ENCODE measurements around the gene USP49.

Gene USP49

GRCh38 chr6:41763470-41763869 lies 131.7 kb downstream of the USP49 start:
- no peak overlapping the region for H3K9ac ChIP-seq (ENCODE audit: low read length)
- no peak overlapping the region for H2AFZ ChIP-seq (ENCODE audit: low read depth, low read length)
- H3K4me1 ChIP-seq (ENCODE audit: low read length), result peaks cover 8% of the 10 kb centered on the region
- no peaks in the 10 kb centered on the region for H3K27me3 ChIP-seq (ENCODE audit: low read depth, low read length)
- H3K27ac ChIP-seq (ENCODE audit: low read length), result no peak overlapping the region
- no peaks in the 10 kb centered on the region for H3K79me2 ChIP-seq (ENCODE audit: low read length)
- no peaks in the 10 kb centered on the region for H3K36me3 ChIP-seq (replicated peaks; ENCODE audit: low read depth, low read length)
- no peaks in the 10 kb centered on the region for H3K9me3 ChIP-seq (ENCODE audit: insufficient read depth, low read length)
- no peak overlapping the region for H3K4me2 ChIP-seq (ENCODE audit: low read length)
- no peak for TF ChIP-seq CTCF (IDR thresholded peaks at IDR 0.05; ENCODE audit: low read depth, low read length)
- TF ChIP-seq EZH2phosphoT487 (IDR thresholded peaks at IDR 0.05; ENCODE audit: low read depth), result no peak
- no peaks in the 10 kb centered on the region for H4K20me1 ChIP-seq (ENCODE audit: insufficient read depth, low read length)
- H3K4me3 ChIP-seq (ENCODE audit: low read length), result no peak overlapping the region

- TF ChIP-seq EZH2phosphoT487 (IDR thresholded peaks at IDR 0.05; ENCODE audit: low read depth) (no peak), CTCF (IDR thresholded peaks at IDR 0.05; ENCODE audit: low read depth, low read length) (no peak)
- Histone ChIP-seq H3K4me2 (ENCODE audit: low read length) (no peak overlapping the region), H3K4me3 (ENCODE audit: low read length) (no peak overlapping the region), H4K20me1 (ENCODE audit: insufficient read depth, low read length) (no peaks in the 10 kb centered on the region), H3K36me3 (replicated peaks; ENCODE audit: low read depth, low read length) (no peaks in the 10 kb centered on the region), H3K27me3 (ENCODE audit: low read depth, low read length) (no peaks in the 10 kb centered on the region), H3K4me1 (ENCODE audit: low read length) (peaks cover 8% of the 10 kb centered on the region), H3K79me2 (ENCODE audit: low read length) (no peaks in the 10 kb centered on the region), H2AFZ (ENCODE audit: low read depth, low read length) (no peak overlapping the region), H3K27ac (ENCODE audit: low read length) (no peak overlapping the region), H3K9ac (ENCODE audit: low read length) (no peak overlapping the region), H3K9me3 (ENCODE audit: insufficient read depth, low read length) (no peaks in the 10 kb centered on the region)
Observed at GRCh38 chr6:41759905-41760579, 135.1 kb downstream of the USP49 start.

GRCh38 chr6:41759106-41759904 lies 135.9 kb downstream of the USP49 start:
- no peaks in the 10 kb centered on the region for H4K20me1 ChIP-seq (ENCODE audit: insufficient read depth, low read length)
- H3K4me2 ChIP-seq (ENCODE audit: low read length), result no peak overlapping the region
- H3K9ac ChIP-seq (ENCODE audit: low read length), result no peak overlapping the region
- peaks cover 3% of the 10 kb centered on the region; the same call in 1 of the 2 replicates for H3K27me3 ChIP-seq (ENCODE audit: low read depth, low read length)
- H3K4me3 ChIP-seq (ENCODE audit: low read length), result no peak overlapping the region
- no peaks in the 10 kb centered on the region for H3K79me2 ChIP-seq (ENCODE audit: low read length)
- no peaks in the 10 kb centered on the region for H3K9me3 ChIP-seq (ENCODE audit: insufficient read depth, low read length)
- peaks cover 8% of the 10 kb centered on the region for H3K4me1 ChIP-seq (ENCODE audit: low read length)
- H3K36me3 ChIP-seq (replicated peaks; ENCODE audit: low read depth, low read length), result no peaks in the 10 kb centered on the region
- no peak overlapping the region for H3K27ac ChIP-seq (ENCODE audit: low read length)
- no peak overlapping the region for H2AFZ ChIP-seq (ENCODE audit: low read depth, low read length)
- no peak for TF ChIP-seq CTCF (IDR thresholded peaks at IDR 0.05; ENCODE audit: low read depth, low read length)
- no peak for TF ChIP-seq EZH2phosphoT487 (IDR thresholded peaks at IDR 0.05; ENCODE audit: low read depth)

GRCh38 chr6:41758641-41759035 lies 136.5 kb downstream of the USP49 start:
- Histone ChIP-seq H3K9ac (ENCODE audit: low read length) (no peak overlapping the region), H3K79me2 (ENCODE audit: low read length) (no peaks in the 10 kb centered on the region), H3K36me3 (replicated peaks; ENCODE audit: low read depth, low read length) (no peaks in the 10 kb centered on the region), H2AFZ (ENCODE audit: low read depth, low read length) (no peak overlapping the region), H3K4me3 (ENCODE audit: low read length) (no peak overlapping the region), H3K4me2 (ENCODE audit: low read length) (no peak overlapping the region), H3K27ac (ENCODE audit: low read length) (no peak overlapping the region), H3K9me3 (ENCODE audit: insufficient read depth, low read length) (no peaks in the 10 kb centered on the region), H4K20me1 (ENCODE audit: insufficient read depth, low read length) (no peaks in the 10 kb centered on the region), H3K27me3 (ENCODE audit: low read depth, low read length) (peaks cover 9% of the 10 kb centered on the region), H3K4me1 (ENCODE audit: low read length) (peaks cover 8% of the 10 kb centered on the region)
- TF ChIP-seq CTCF (IDR thresholded peaks at IDR 0.05; ENCODE audit: low read depth, low read length), result no peak
- TF ChIP-seq EZH2phosphoT487 (IDR thresholded peaks at IDR 0.05; ENCODE audit: low read depth), result no peak
